ENCODE results near the gene ARMC12. TPM values are rescaled to one million over a fixed set of nuclear protein-coding genes. Genes with fewer than 3 reads are reported as not detected.

The ARMC12 gene
- polyA plus RNA-seq, 2 of the 4 experiments (the other 2 are of a cell fraction) = 0.44 to 0.88 TPM

DNA sequence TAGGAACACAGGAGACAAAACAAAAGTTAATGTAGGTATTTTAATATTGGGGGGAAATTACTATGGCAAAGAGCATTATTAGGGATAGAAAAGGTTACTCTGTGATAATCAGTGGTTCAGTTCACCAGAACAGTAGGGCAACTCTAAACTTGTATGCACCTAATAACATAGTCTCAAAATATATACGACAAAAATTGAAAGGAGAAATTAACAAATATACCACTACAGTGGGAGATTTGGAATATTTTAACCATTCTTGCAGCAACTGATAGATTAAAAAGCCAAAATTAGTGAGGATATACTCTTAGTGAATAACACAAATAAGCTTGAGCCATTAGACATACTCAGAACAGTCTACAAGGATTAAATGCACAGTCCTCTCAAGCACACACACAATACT is 11.0 kb downstream of the ARMC12 start:
- no peak for ATAC-seq
- whole genome bisulfite sequencing (ENCODE audit: missing lambda C conversion rate) = 44% methylated on average over 1 of the region's 1 CpG
- Histone ChIP-seq H3K9me3 (no peaks in the 10 kb centered on the region), H3K4me1 (no peaks in the 10 kb centered on the region), H3K4me3 (no peak overlapping the region), H3K27ac (no peak overlapping the region), H3K4me2 (no peak overlapping the region)
- FAIRE-seq = no peak
- TF ChIP-seq HOXB5 (CRISPR knock-in tag; IDR thresholded peaks at IDR 0.05) (no peak), NPAS2 (CRISPR knock-in tag; IDR thresholded peaks at IDR 0.05; ENCODE audit: borderline replicate concordance) (no peak), NR3C1 (IDR thresholded peaks at IDR 0.05) (no peak), ZSCAN20 (CRISPR knock-in tag; IDR thresholded peaks at IDR 0.05) (no peak), PHF8 (IDR thresholded peaks at IDR 0.05; ENCODE audit: borderline replicate concordance, low read depth) (no peak), TP53 (CRISPR knock-in tag; IDR thresholded peaks at IDR 0.05) (no peak), HDAC2 (IDR thresholded peaks at IDR 0.05) (no peak), RCOR1 (IDR thresholded peaks at IDR 0.05; ENCODE audit: low read depth, low read length) (no peak), TFCP2L1 (CRISPR knock-in tag; IDR thresholded peaks at IDR 0.05) (no peak), EHF (CRISPR knock-in tag; IDR thresholded peaks at IDR 0.05) (no peak), FOSB (CRISPR knock-in tag; IDR thresholded peaks at IDR 0.05) (no peak), HOXB13 (CRISPR knock-in tag; IDR thresholded peaks at IDR 0.05; ENCODE audit: low read depth) (no peak), CBX2 (IDR thresholded peaks at IDR 0.05; ENCODE audit: borderline replicate concordance, low read depth) (no peak), FOXS1 (CRISPR knock-in tag; IDR thresholded peaks at IDR 0.05) (no peak), NFE2L2 (conservative IDR thresholded peaks at IDR 0.05; ENCODE audit: low read length) (no peak), CHD2 (IDR thresholded peaks at IDR 0.05; ENCODE audit: low read length, partially characterized antibody) (no peak)
- TF ChIP-seq, protein P1, sequence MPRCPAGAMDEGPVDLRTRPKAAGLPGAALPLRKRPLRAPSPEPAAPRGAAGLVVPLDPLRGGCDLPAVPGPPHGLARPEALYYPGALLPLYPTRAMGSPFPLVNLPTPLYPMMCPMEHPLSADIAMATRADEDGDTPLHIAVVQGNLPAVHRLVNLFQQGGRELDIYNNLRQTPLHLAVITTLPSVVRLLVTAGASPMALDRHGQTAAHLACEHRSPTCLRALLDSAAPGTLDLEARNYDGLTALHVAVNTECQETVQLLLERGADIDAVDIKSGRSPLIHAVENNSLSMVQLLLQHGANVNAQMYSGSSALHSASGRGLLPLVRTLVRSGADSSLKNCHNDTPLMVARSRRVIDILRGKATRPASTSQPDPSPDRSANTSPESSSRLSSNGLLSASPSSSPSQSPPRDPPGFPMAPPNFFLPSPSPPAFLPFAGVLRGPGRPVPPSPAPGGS (IDR thresholded peaks at IDR 0.05) = no peak
- TF ChIP-seq, protein P2, sequence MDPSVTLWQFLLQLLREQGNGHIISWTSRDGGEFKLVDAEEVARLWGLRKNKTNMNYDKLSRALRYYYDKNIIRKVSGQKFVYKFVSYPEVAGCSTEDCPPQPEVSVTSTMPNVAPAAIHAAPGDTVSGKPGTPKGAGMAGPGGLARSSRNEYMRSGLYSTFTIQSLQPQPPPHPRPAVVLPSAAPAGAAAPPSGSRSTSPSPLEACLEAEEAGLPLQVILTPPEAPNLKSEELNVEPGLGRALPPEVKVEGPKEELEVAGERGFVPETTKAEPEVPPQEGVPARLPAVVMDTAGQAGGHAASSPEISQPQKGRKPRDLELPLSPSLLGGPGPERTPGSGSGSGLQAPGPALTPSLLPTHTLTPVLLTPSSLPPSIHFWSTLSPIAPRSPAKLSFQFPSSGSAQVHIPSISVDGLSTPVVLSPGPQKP (IDR thresholded peaks at IDR 0.05; ENCODE audit: low read depth, low read length) = no peak
- TF ChIP-seq, protein P3, sequence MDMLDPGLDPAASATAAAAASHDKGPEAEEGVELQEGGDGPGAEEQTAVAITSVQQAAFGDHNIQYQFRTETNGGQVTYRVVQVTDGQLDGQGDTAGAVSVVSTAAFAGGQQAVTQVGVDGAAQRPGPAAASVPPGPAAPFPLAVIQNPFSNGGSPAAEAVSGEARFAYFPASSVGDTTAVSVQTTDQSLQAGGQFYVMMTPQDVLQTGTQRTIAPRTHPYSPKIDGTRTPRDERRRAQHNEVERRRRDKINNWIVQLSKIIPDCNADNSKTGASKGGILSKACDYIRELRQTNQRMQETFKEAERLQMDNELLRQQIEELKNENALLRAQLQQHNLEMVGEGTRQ (IDR thresholded peaks at IDR 0.05) = no peak
- TF ChIP-seq, protein P4, sequence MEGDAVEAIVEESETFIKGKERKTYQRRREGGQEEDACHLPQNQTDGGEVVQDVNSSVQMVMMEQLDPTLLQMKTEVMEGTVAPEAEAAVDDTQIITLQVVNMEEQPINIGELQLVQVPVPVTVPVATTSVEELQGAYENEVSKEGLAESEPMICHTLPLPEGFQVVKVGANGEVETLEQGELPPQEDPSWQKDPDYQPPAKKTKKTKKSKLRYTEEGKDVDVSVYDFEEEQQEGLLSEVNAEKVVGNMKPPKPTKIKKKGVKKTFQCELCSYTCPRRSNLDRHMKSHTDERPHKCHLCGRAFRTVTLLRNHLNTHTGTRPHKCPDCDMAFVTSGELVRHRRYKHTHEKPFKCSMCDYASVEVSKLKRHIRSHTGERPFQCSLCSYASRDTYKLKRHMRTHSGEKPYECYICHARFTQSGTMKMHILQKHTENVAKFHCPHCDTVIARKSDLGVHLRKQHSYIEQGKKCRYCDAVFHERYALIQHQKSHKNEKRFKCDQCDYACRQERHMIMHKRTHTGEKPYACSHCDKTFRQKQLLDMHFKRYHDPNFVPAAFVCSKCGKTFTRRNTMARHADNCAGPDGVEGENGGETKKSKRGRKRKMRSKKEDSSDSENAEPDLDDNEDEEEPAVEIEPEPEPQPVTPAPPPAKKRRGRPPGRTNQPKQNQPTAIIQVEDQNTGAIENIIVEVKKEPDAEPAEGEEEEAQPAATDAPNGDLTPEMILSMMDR (IDR thresholded peaks at IDR 0.05) = no peak
- no peak for DNase-seq (ENCODE audit: low read depth in 1 of 2, low spot score in 1 of 2)
- CTCF ChIA-PET = interaction anchor here (0.6 to 1.7 kb wide), 3 partner anchors 10 to 163 kb away, joined by 3 to 5 read pairs (median 4); no protein-coding TSS in a partner anchor
- POLR2A ChIA-PET = interaction anchor here (0.6 kb wide), 1 partner anchor 22 kb away, joined by 5 read pairs; no protein-coding TSS in a partner anchor

DNA sequence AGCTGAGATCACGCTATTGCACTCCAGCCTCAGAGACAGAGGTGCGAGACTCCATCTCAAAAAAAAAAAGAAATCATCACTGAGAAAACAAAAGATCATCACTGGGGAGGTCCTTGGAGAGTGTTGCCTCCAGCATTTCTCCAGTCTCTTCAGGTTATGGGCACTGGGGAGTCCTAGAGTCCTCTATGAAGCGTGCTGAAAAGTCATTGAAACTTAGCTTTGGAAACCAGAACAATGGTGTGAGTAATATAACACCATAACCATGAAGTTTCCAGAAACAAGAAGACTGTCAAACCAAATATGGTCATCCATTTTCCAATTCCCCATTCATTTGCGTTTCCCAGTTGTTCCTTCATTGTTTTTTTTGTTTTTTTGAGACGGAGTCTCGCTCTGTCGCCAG is 13.7 kb downstream of the ARMC12 start:
- ChIA-PET CTCF (interaction anchor here (1.5 kb wide), 2 partner anchors 11 to 15 kb away, joined by 3 to 6 read pairs; no protein-coding TSS in a partner anchor), POLR2A (no interaction called here)
- no peaks in the 10 kb centered on the region for H3K9me3 ChIP-seq
- no peak overlapping the region for H3K27ac ChIP-seq
- DNase-seq (ENCODE audit: low read depth in 1 of 2, low spot score in 1 of 2) (no peak), ATAC-seq (no peak), FAIRE-seq (no peak)
- 80% methylated on average over 7 of the region's 7 CpGs for WGBS (ENCODE audit: missing lambda C conversion rate)
- no peak overlapping the region for H3K4me3 ChIP-seq
- TF ChIP-seq FOSB (CRISPR knock-in tag; IDR thresholded peaks at IDR 0.05) (no peak), MAFK (IDR thresholded peaks at IDR 0.05; ENCODE audit: partially characterized antibody) (no peak), RARB (CRISPR knock-in tag; IDR thresholded peaks at IDR 0.05) (no peak), EHMT2 (IDR thresholded peaks at IDR 0.05; ENCODE audit: low read depth) (no peak), RNF2 (IDR thresholded peaks at IDR 0.05; ENCODE audit: borderline replicate concordance, low read depth) (no peak), RAD21 (conservative IDR thresholded peaks at IDR 0.05 in 1 of 2, IDR thresholded peaks at IDR 0.05 in 1 of 2) (no peak), HEYL (CRISPR knock-in tag; IDR thresholded peaks at IDR 0.05) (no peak)
- TF ChIP-seq, protein P3 (IDR thresholded peaks at IDR 0.05) = no peak
- no peaks in the 10 kb centered on the region for H3K4me1 ChIP-seq
- no peak overlapping the region for H3K4me2 ChIP-seq

Data from A549 (cell line).